Spleen (tissue), 7 donors: ENCODE measurements around the gene LEF1.

Source experiments
- CTCF ChIP-seq, 11 experiments: fragments of 200-600 bp in 7 of 11; fragments of 450-650 bp in 4 of 11; sonication (generic) in 4 of 11; IDR thresholded peaks in 8 of 11; conservative IDR thresholded peaks in 3 of 11; 1 replicate in 7 of 11; 2 replicates in 4 of 11; pipeline versions ENCODE4 v1.4.0 to v1.8.0; 2016 to 2021; ENCODE audit warnings: antibody characterized with exemption in 11 of 11, inconsistent platforms in 4 of 11, mild to moderate bottlenecking in 1 of 11
- POLR2A ChIP-seq, 3 donors: fragments of 450-650 bp; IDR thresholded peaks; one replicate each; pipeline ENCODE4 v1.5.1; 2017; ENCODE audit warnings: antibody characterized with exemption in 3 of 3, mild to moderate bottlenecking in 1 of 3
- POLR2AphosphoS5 ChIP-seq, 3 donors: sonication (generic); formaldehyde crosslinking; IDR thresholded peaks; one replicate each; pipeline ENCODE4 v1.5.1; 2017; ENCODE audit warnings: antibody characterized with exemption in 3 of 3
- donor health status: DM: no; HTN: no; CAD: no; lungs with moderate emphysema.
- donor health status: DM: no; HTN: no; CAD: no.
- donor health status: DM: no; HTN: no; CAD: no.

- TF ChIP-seq CTCF (IDR thresholded peaks at IDR 0.05 in 8 of 11, conservative IDR thresholded peaks at IDR 0.05 in 3 of 11) = no peak
- no peak for TF ChIP-seq POLR2AphosphoS5 (IDR thresholded peaks at IDR 0.05)
- TF ChIP-seq POLR2A (IDR thresholded peaks at IDR 0.05) = no peak
Observed at GRCh38 chr4:108109111-108109510, 59.6 kb downstream of the LEF1 start.
